Neural cell (in vitro differentiated cells): Measurements from ENCODE around the gene PALMD. TPM values are rescaled to one million over a fixed set of nuclear protein-coding genes. Genes with fewer than 3 reads are reported as not detected.

Experiments
- H2AFZ ChIP-seq: fragments of 200-600, 300-800 bp; sonication (generic), shearing (Covaris generic); 2 replicates; pipeline ENCODE4 v1.6.0; 2014; ENCODE audit warnings: low read depth, mild to moderate bottlenecking, antibody characterized with exemption, low read length, moderate library complexity
- H3F3A ChIP-seq: fragments of 200-600 bp; shearing (Covaris generic); 2 replicates; pipeline ENCODE4 v1.6.1; 2016; ENCODE audit warnings: mild to moderate bottlenecking, moderate library complexity, mixed read lengths, antibody characterized with exemption, low read length; ENCODE audit not compliant: insufficient read depth, poor library complexity, severe bottlenecking
- H3K27ac ChIP-seq: fragments of 200-600, 300-800 bp; sonication (generic), shearing (Covaris generic); 2 replicates; pipeline ENCODE4 v1.5.1; 2014; ENCODE audit warnings: mild to moderate bottlenecking, low read length, moderate library complexity
- H3K27me3 ChIP-seq: fragments of 300-800, 200-600 bp; sonication (generic), shearing (Covaris generic); 2 replicates; pipeline ENCODE4 v1.6.0; 2014; ENCODE audit warnings: mild to moderate bottlenecking, low read depth, low read length, moderate library complexity; ENCODE audit not compliant: insufficient read depth
- H3K36me3 ChIP-seq: fragments of 300-800, 200-600 bp; sonication (generic), shearing (Covaris generic); 2 replicates; pipeline ENCODE4 v1.5.1; 2014; ENCODE audit warnings: mild to moderate bottlenecking, antibody characterized with exemption, low read length, moderate library complexity; ENCODE audit not compliant: insufficient read depth
- H3K4me2 ChIP-seq: fragments of 300-800, 200-600 bp; sonication (generic), shearing (Covaris generic); 2 replicates; pipeline ENCODE4 v1.6.0; 2014; ENCODE audit warnings: mild to moderate bottlenecking, low read length
- H3K4me3 ChIP-seq: fragments of 300-800, 200-600 bp; sonication (generic), shearing (Covaris generic); 2 replicates; pipeline ENCODE4 v1.5.1; 2014; ENCODE audit warnings: mild to moderate bottlenecking, low read length, moderate library complexity
- H3K79me2 ChIP-seq: fragments of 200-600 bp; shearing (Covaris generic); replicated peaks from 2 replicates; pipeline ENCODE4 v1.6.0; 2014; ENCODE audit warnings: mild to moderate bottlenecking, low read length, moderate library complexity; ENCODE audit not compliant: insufficient read depth
- H3K9ac ChIP-seq: fragments of 300-800, 200-600 bp; sonication (generic), shearing (Covaris generic); 2 replicates; pipeline ENCODE4 v1.6.1; 2016; ENCODE audit warnings: mild to moderate bottlenecking, low read length, mixed read lengths
- H3K9me2 ChIP-seq: fragments of 200-600 bp; shearing (Covaris generic); 2 replicates; pipeline ENCODE4 v1.6.1; 2016; ENCODE audit warnings: mild to moderate bottlenecking, low read length, mixed read lengths; ENCODE audit not compliant: insufficient read depth
- H3K9me3 ChIP-seq: fragments of 200-600, 300-800 bp; sonication (generic), shearing (Covaris generic); 2 replicates; pipeline ENCODE4 v1.6.1; 2016; ENCODE audit warnings: mild to moderate bottlenecking, mixed run types, low read length, moderate library complexity, mixed read lengths
- H4K20me1 ChIP-seq: fragments of 200-600 bp; shearing (Covaris generic); 2 replicates; pipeline ENCODE4 v1.6.1; 2016; ENCODE audit warnings: mild to moderate bottlenecking, mixed run types; ENCODE audit not compliant: insufficient read depth
- CTCF ChIP-seq: fragments of 450-650 bp; IDR thresholded peaks from 2 replicates; pipeline ENCODE4 v1.5.1; 2014; ENCODE audit warnings: antibody characterized with exemption, mild to moderate bottlenecking, moderate library complexity; ENCODE audit not compliant: poor library complexity, severe bottlenecking
- EP300 ChIP-seq: fragments of 450-650 bp; conservative IDR thresholded peaks from 2 replicates; pipeline ENCODE4 v1.6.1; 2014; ENCODE audit warnings: antibody characterized with exemption, mild to moderate bottlenecking, moderate library complexity; ENCODE audit not compliant: poor library complexity, severe bottlenecking
- EZH2 ChIP-seq: fragments of 200-600, 300-800 bp; shearing (Covaris generic), sonication (generic); IDR thresholded peaks from 2 replicates; pipeline ENCODE4 v1.6.1; 2014; ENCODE audit warnings: antibody characterized with exemption, low read length, borderline replicate concordance, mild to moderate bottlenecking; ENCODE audit not compliant: insufficient read depth, poor library complexity, severe bottlenecking
- MXI1 ChIP-seq: fragments of 450-650 bp; conservative IDR thresholded peaks from 2 replicates; pipeline ENCODE4 v1.6.1; 2014; ENCODE audit warnings: antibody characterized with exemption, mild to moderate bottlenecking; ENCODE audit not compliant: poor library complexity, severe bottlenecking
- POLR2AphosphoS5 ChIP-seq: IDR thresholded peaks from 2 replicates; pipeline ENCODE4 v1.6.1; 2012
- RAD21 ChIP-seq: fragments of 450-650 bp; conservative IDR thresholded peaks from 2 replicates; pipeline ENCODE4 v1.6.1; 2014; ENCODE audit warnings: antibody characterized with exemption, mild to moderate bottlenecking, moderate library complexity
- REST ChIP-seq: IDR thresholded peaks from 2 replicates; pipeline ENCODE4 v1.6.1; 2012; ENCODE audit warnings: borderline replicate concordance
- SMC3 ChIP-seq: fragments of 450-650 bp; conservative IDR thresholded peaks from 2 replicates; pipeline ENCODE4 v1.6.1; 2014; ENCODE audit warnings: antibody characterized with exemption, mild to moderate bottlenecking, moderate library complexity; ENCODE audit not compliant: poor library complexity
- TAF1 ChIP-seq: IDR thresholded peaks from 2 replicates; pipeline ENCODE4 v1.6.1; 2012; ENCODE audit warnings: low read depth
- polyA plus RNA-seq: library from polyadenylated mRNA; depleted of rRNA; stranded (reverse); fragments of >200 nt; gene quantifications from 2 replicates; pipeline ENCODE4 v1.2.3, GENCODE V29; 2014

Gene PALMD
- polyA plus RNA-seq, 1 donor from 2014 or later = 19.4 TPM

GRCh38 chr1:99627615-99628014 lies 18.3 kb upstream of the PALMD start:
- TF ChIP-seq REST = no peak
- TF ChIP-seq MXI1 = no peak
- TF ChIP-seq SMC3 = no peak
- TF ChIP-seq CTCF = no peak
- TF ChIP-seq TAF1 = no peak
- no peak for TF ChIP-seq RAD21
- no peak for TF ChIP-seq POLR2AphosphoS5
- no peak for TF ChIP-seq EZH2
- TF ChIP-seq EP300 = no peak
- H2AFZ ChIP-seq = no peak overlapping the region

GRCh38 chr1:99629164-99629563 lies 16.7 kb upstream of the PALMD start:
- no peak overlapping the region for H3K4me2 ChIP-seq
- no peak overlapping the region for H3K27ac ChIP-seq
- H3K9me3 ChIP-seq = no peaks in the 10 kb centered on the region
- TF ChIP-seq SMC3 (no peak), MXI1 (no peak), CTCF (no peak), EP300 (no peak), REST (no peak), RAD21 (no peak), EZH2 (no peak), TAF1 (no peak), POLR2AphosphoS5 (no peak)
- H3K27me3 ChIP-seq = no peaks in the 10 kb centered on the region
- H3F3A ChIP-seq = no peaks in the 10 kb centered on the region
- no peak overlapping the region for H3K4me3 ChIP-seq
- H3K79me2 ChIP-seq = no peaks in the 10 kb centered on the region
- H2AFZ ChIP-seq = no peak overlapping the region
- no peaks in the 10 kb centered on the region for H4K20me1 ChIP-seq
- no peaks in the 10 kb centered on the region for H3K9me2 ChIP-seq
- no peak overlapping the region for H3K9ac ChIP-seq
- H3K36me3 ChIP-seq = no peaks in the 10 kb centered on the region

More at GRCh38 chr1:99627615-99628014, 18.3 kb upstream of the PALMD start:
- Histone ChIP-seq H3K9me3 (no peaks in the 10 kb centered on the region), H3K9ac (no peak overlapping the region), H3K9me2 (no peaks in the 10 kb centered on the region), H3K4me2 (no peak overlapping the region), H3K79me2 (no peaks in the 10 kb centered on the region), H3F3A (no peaks in the 10 kb centered on the region), H3K4me3 (no peak overlapping the region), H3K36me3 (no peaks in the 10 kb centered on the region), H3K27ac (no peak overlapping the region), H3K27me3 (no peaks in the 10 kb centered on the region), H4K20me1 (no peaks in the 10 kb centered on the region)
